HEK293 (cell line): Measurements from ENCODE around the gene PDE11A.

ENCODE experiments used
- CTCF ChIA-PET: fragments of 350-600 bp; formaldehyde crosslinking; extraction: SDS; loops from one replicate; lab custom pipeline; 2021; ENCODE audit warnings: antibody characterized with exemption; lab: Yijun Ruan, JAX
- POLR2A ChIA-PET: fragments of 300-600 bp; formaldehyde crosslinking; extraction: SDS; loops from one replicate; lab custom pipeline; 2020; ENCODE audit warnings: antibody characterized with exemption, inconsistent platforms; lab: Yijun Ruan, JAX
- H3K27ac ChIP-seq: fragments of 200-500 bp; sonication (Bioruptor generic); 2 replicates; pipeline ENCODE4 v1.5.1; 2014; ENCODE audit warnings: low read depth, low read length, control low read depth, inconsistent platforms; ENCODE audit errors: extremely low read depth
- H3K36me3 ChIP-seq, 2 experiments: fragments of 200-500 bp in 1 of 2; sonication (Bioruptor generic) in 1 of 2; 1 replicate in 1 of 2; 2 replicates in 1 of 2; pipeline ENCODE4 v1.5.1; 2014 to 2017; ENCODE audit warnings: inconsistent platforms in 2 of 2, low read length in 2 of 2; ENCODE audit not compliant: control insufficient read depth in 2 of 2, insufficient read depth in 1 of 2
- H3K4me1 ChIP-seq: fragments of 200-500 bp; sonication (Bioruptor generic); 2 replicates; pipeline ENCODE4 v1.5.1; 2014; ENCODE audit warnings: mild to moderate bottlenecking, low read length, inconsistent platforms; ENCODE audit not compliant: control insufficient read depth, insufficient read depth
- H3K4me3 ChIP-seq: 2 replicates; pipeline ENCODE4 v1.5.1; 2011; ENCODE audit warnings: low read depth, mild to moderate bottlenecking, control low read depth, low read length, moderate library complexity
- H3K9me3 ChIP-seq: fragments of 200-500 bp; sonication (Bioruptor generic); 2 replicates; pipeline ENCODE4 v1.5.1; 2014; ENCODE audit warnings: low read depth, low read length, inconsistent platforms; ENCODE audit not compliant: control insufficient read depth, insufficient read depth
- GLIS2 ChIP-seq: fragments of 450-650 bp; formaldehyde crosslinking; IDR thresholded peaks from 2 replicates; pipeline ENCODE4 v1.5.1; 2016; ENCODE audit warnings: missing biosample characterization, missing genetic modification characterization
- KLF7 ChIP-seq: fragments of 450-650 bp; formaldehyde crosslinking; IDR thresholded peaks from 2 replicates; pipeline ENCODE4 v1.5.1; 2016; ENCODE audit warnings: missing biosample characterization, missing genetic modification characterization, borderline replicate concordance
- MZF1 ChIP-seq: fragments of 450-650 bp; formaldehyde crosslinking; IDR thresholded peaks from 2 replicates; pipeline ENCODE4 v1.5.1; 2017; ENCODE audit warnings: missing biosample characterization, missing genetic modification characterization, borderline replicate concordance
- PRDM10 ChIP-seq: fragments of 450-650 bp; formaldehyde crosslinking; IDR thresholded peaks from 2 replicates; pipeline ENCODE4 v1.5.1; 2016; ENCODE audit warnings: missing biosample characterization, missing genetic modification characterization
- PRDM6 ChIP-seq: fragments of 450-650 bp; formaldehyde crosslinking; IDR thresholded peaks from 2 replicates; pipeline ENCODE4 v1.5.1; 2017; ENCODE audit warnings: missing biosample characterization, missing genetic modification characterization
- RBAK ChIP-seq: fragments of 450-650 bp; formaldehyde crosslinking; IDR thresholded peaks from 2 replicates; pipeline ENCODE4 v1.5.1; 2016; ENCODE audit warnings: missing biosample characterization, missing genetic modification characterization
- SP7 ChIP-seq: fragments of 450-650 bp; formaldehyde crosslinking; IDR thresholded peaks from 2 replicates; pipeline ENCODE4 v1.5.1; 2016; ENCODE audit warnings: missing biosample characterization, missing genetic modification characterization
- ZNF16 ChIP-seq: fragments of 450-650 bp; formaldehyde crosslinking; IDR thresholded peaks from 2 replicates; pipeline ENCODE4 v1.5.1; 2016; ENCODE audit warnings: low read depth, missing biosample characterization, missing genetic modification characterization
- ZNF274 ChIP-seq, 2 experiments: fragments of 200-500 bp in 1 of 2; fragments of 450-650 bp in 1 of 2; sonication (Bioruptor generic) in 1 of 2; formaldehyde crosslinking in 1 of 2; IDR thresholded peaks; 2 replicates each; pipeline versions ENCODE4 v1.5.1 to v1.6.1; 2014 to 2016; ENCODE audit warnings: borderline replicate concordance in 1 of 2, inconsistent platforms in 1 of 2, low read length in 1 of 2, missing biosample characterization in 1 of 2, missing genetic modification characterization in 1 of 2
- ZNF341 ChIP-seq: fragments of 450-650 bp; formaldehyde crosslinking; IDR thresholded peaks from 2 replicates; pipeline ENCODE4; 2016; ENCODE audit warnings: low read depth, missing biosample characterization, missing genetic modification characterization
- ZNF350 ChIP-seq: fragments of 450-650 bp; formaldehyde crosslinking; IDR thresholded peaks from 2 replicates; pipeline ENCODE4 v1.5.0; 2017; ENCODE audit warnings: missing biosample characterization, mild to moderate bottlenecking, missing genetic modification characterization
- ZNF404 ChIP-seq: fragments of 450-650 bp; formaldehyde crosslinking; IDR thresholded peaks from 2 replicates; pipeline ENCODE4 v1.5.1; 2017; ENCODE audit warnings: missing biosample characterization, missing genetic modification characterization
- ZNF426 ChIP-seq: fragments of 450-650 bp; formaldehyde crosslinking; IDR thresholded peaks from 2 replicates; pipeline ENCODE4 v1.5.1; 2017; ENCODE audit warnings: missing biosample characterization, missing genetic modification characterization, mild to moderate bottlenecking, inconsistent platforms, moderate library complexity
- ZNF549 ChIP-seq: fragments of 450-650 bp; IDR thresholded peaks from 2 replicates; pipeline ENCODE4 v1.5.1; 2018; ENCODE audit warnings: missing biosample characterization, missing genetic modification characterization, mild to moderate bottlenecking, inconsistent platforms, moderate library complexity
- ZNF785 ChIP-seq: fragments of 450-650 bp; formaldehyde crosslinking; IDR thresholded peaks from 2 replicates; pipeline ENCODE4 v1.5.1; 2016; ENCODE audit warnings: missing biosample characterization, missing genetic modification characterization

The PDE11A gene

GRCh38 chr2:177689623-177690022, 383.0 kb downstream of the PDE11A start (continued):
- TF ChIP-seq PRDM10 (tag by site-specific recombination) (no peak), ZNF350 (no peak)

- Histone ChIP-seq H3K4me3 (no peak overlapping the region), H3K9me3 (no peaks in the 10 kb centered on the region), H3K27ac (no peak overlapping the region), H3K36me3 (no peaks in the 10 kb centered on the region), H3K4me1 (no peaks in the 10 kb centered on the region)
- TF ChIP-seq ZNF274 (IDR thresholded peaks at IDR 0.05; ENCODE audit: low read length) (no peak), ZNF274 (tag by site-specific recombination; IDR thresholded peaks at IDR 0.05; ENCODE audit: borderline replicate concordance) (no peak), ZNF341 (tag by site-specific recombination) (no peak), MZF1 (tag by site-specific recombination) (no peak), ZNF549 (tag by site-specific recombination) (no peak), ZNF785 (tag by site-specific recombination) (no peak), ZNF426 (tag by site-specific recombination) (no peak), PRDM6 (tag by site-specific recombination) (no peak), KLF7 (tag by site-specific recombination) (no peak), ZNF16 (tag by site-specific recombination) (no peak), ZNF404 (tag by site-specific recombination) (no peak)
- ChIA-PET CTCF (interaction anchor here (0.7 kb wide), 1 partner anchor 16 kb away, joined by 3 read pairs; no protein-coding TSS in a partner anchor), POLR2A (no interaction called here)
Measured at GRCh38 chr2:177688844-177689243, 383.7 kb downstream of the PDE11A start.

GRCh38 chr2:177683661-177684069, 388.9 kb downstream of the PDE11A start:
- Histone ChIP-seq H3K9me3 (no peaks in the 10 kb centered on the region), H3K27ac (no peak overlapping the region), H3K4me3 (no peak overlapping the region), H3K4me1 (no peaks in the 10 kb centered on the region), H3K36me3 (no peaks in the 10 kb centered on the region)
- POLR2A ChIA-PET: no interaction called here
- CTCF ChIA-PET: interaction anchor here (0.9 kb wide), 1 partner anchor 79 kb away, joined by 3 read pairs; no protein-coding TSS in a partner anchor
- TF ChIP-seq SP7 (tag by site-specific recombination) (no peak), RBAK (tag by site-specific recombination) (no peak), GLIS2 (tag by site-specific recombination) (no peak)
